Activated CD4-positive, alpha-beta memory T cell treated with anti-CD3 and anti-CD28 coated beads, Interleukin-2, amount 10 ng/mL, durations not matched to agents 7 days and 5 days (primary cell): ENCODE measurements around the gene MYL10. TPM values are rescaled to one million over a fixed set of nuclear protein-coding genes. Genes with fewer than 3 reads are reported as not detected.
"Not testable (repeated sequence)": the region's sequence is repeated elsewhere in the genome, so short reads cannot be mapped to it uniquely, and the experiment has no call there.

Source experiments
- CTCF ChIA-PET: fragments of 350-600 bp; sonication (Branson Sonifier 250); formaldehyde crosslinking; loops from one replicate; lab custom pipeline; 2021; ENCODE audit warnings: antibody characterized with exemption, inconsistent platforms; lab: Charles Lee
- POLR2A ChIA-PET: fragments of 350-600 bp; sonication (Branson Sonifier 250); formaldehyde crosslinking; loops from one replicate; lab custom pipeline; 2021; ENCODE audit warnings: antibody characterized with exemption; lab: Charles Lee
- DNase-seq: peaks from one replicate; pipeline ENCODE4 v3.0.0-alpha.2; 2020
- H3K27ac Mint-ChIP-seq: one replicate; pipeline ENCODE4 v1.8.0; 2021; ENCODE audit warnings: mild to moderate bottlenecking, mixed read lengths
- H3K27me3 Mint-ChIP-seq: one replicate; pipeline ENCODE4 v1.8.0; 2021; ENCODE audit warnings: mixed read lengths
- H3K36me3 Mint-ChIP-seq: one replicate; pipeline ENCODE4 v1.8.0; 2021; ENCODE audit warnings: low read depth, mixed read lengths
- H3K4me1 Mint-ChIP-seq: one replicate; pipeline ENCODE4 v1.8.0; 2021; ENCODE audit warnings: mixed read lengths
- H3K4me3 Mint-ChIP-seq: one replicate; pipeline ENCODE4 v1.8.0; 2021; ENCODE audit warnings: mild to moderate bottlenecking, mixed read lengths
- H3K9me3 Mint-ChIP-seq: one replicate; pipeline ENCODE4 v1.8.0; 2021; ENCODE audit warnings: mixed read lengths
- total RNA-seq, 2 experiments: library from RNA; stranded (reverse); gene quantifications; one replicate each; pipeline ENCODE4 v1.2.3, GENCODE V29; 2021

The MYL10 gene
- total RNA-seq, 2 experiments from 2014 or later = not detected

DNA sequence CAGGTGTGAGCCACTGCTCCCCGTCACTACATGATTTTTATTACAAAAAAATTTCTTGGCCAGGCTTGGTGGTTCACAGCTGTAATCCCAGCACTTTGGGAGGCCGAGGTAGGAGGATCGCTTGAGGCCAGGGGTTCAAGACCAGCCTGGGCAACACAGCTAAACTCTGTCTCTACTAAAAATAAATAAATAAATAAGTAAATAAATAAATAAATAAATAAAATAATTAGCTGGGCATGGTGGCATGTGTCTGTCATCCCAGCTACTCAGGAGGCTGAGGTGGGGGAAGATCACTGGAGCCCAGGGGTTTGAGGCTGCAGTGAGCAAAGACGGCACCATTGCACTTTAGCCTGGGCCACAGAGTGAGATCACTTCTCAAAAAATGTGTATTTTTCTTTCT is 10.0 kb upstream of the MYL10 start:
- not testable (repeated sequence) for H3K27ac Mint-ChIP-seq, H3K9me3 Mint-ChIP-seq, H3K36me3 Mint-ChIP-seq, DNase-seq, H3K4me1 Mint-ChIP-seq, H3K27me3 Mint-ChIP-seq, H3K4me3 Mint-ChIP-seq
- POLR2A ChIA-PET = interaction anchor here (0.7 kb wide), 1 partner anchor 178 kb away, joined by 3 read pairs; the partner anchor contains the start of gene CUX1
- CTCF ChIA-PET = interaction anchor here (0.6 kb wide), 1 partner anchor 176 kb away, joined by 3 read pairs; no protein-coding TSS in a partner anchor

DNA sequence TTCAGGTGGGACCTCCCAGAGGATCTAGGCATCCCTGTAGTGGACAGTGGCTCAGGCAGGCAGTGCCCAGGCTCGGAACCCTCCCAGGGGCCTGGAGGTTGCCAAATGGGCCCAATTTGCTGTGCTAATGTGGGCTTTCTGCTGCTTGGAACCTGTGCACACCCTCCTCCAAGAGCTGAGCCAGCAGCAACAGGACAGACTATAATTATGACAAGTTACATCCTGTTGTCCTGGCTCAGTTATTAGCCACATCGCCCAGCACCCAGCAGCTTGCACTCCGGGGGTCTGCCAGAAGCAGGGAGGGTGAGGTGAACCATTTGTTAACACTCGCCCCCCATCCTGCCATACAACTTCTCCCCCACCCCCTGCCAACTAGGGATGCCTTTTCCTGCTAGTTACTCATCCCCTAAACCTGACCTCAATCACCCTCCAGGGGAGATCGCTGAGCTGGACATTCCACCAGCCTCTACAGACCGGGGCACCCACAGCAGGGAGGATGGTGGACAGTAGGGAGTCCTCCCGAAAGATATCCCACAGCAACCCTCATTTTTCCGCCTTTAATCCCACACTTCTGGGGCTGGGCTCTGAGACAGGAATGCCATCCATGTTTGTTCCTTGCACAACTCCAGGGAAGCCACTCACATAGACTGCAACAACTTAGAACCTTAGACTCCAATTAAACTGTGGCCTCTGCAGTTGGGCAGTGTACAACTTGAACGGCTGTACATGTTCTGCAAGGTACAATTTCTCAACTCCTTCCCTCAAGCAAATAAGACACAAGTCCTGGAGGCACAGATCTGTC is 7.9 kb upstream of the MYL10 start:
- Mint-ChIP-seq H3K9me3 (no peaks in the 10 kb centered on the region), H3K4me3 (no peak overlapping the region), H3K27ac (no peak overlapping the region), H3K36me3 (no peaks in the 10 kb centered on the region), H3K4me1 (no peaks in the 10 kb centered on the region), H3K27me3 (no peaks in the 10 kb centered on the region)
- ChIA-PET POLR2A (no interaction called here), CTCF (no interaction called here)
- no peak for DNase-seq

DNA sequence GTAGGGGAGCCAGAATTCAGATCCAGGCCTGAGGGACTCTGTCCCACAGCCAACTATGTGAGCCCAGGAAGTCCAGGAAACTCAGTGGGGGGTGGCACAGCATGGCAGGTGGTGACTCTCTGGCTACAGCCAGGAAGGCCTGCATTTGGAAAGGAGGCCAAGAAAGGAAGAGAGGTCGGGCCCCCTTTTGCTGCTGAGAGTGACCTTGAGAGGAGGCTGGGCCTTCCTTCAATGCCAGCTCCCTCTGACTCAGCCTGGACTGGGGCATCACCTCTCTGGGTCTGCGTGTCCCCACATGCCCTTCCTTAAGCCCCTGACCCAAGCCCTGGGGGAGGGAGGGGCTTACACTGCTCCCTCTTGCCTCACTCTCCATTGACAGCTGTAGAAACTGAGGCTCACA is 6.4 kb upstream of the MYL10 start:
- no peaks in the 10 kb centered on the region for H3K9me3 Mint-ChIP-seq
- H3K4me1 Mint-ChIP-seq = no peaks in the 10 kb centered on the region
- POLR2A ChIA-PET = no interaction called here
- no peak overlapping the region for H3K27ac Mint-ChIP-seq
- no peak for DNase-seq
- H3K27me3 Mint-ChIP-seq = no peaks in the 10 kb centered on the region
- no peak overlapping the region for H3K4me3 Mint-ChIP-seq
- CTCF ChIA-PET = no interaction called here
- H3K36me3 Mint-ChIP-seq = no peaks in the 10 kb centered on the region

DNA sequence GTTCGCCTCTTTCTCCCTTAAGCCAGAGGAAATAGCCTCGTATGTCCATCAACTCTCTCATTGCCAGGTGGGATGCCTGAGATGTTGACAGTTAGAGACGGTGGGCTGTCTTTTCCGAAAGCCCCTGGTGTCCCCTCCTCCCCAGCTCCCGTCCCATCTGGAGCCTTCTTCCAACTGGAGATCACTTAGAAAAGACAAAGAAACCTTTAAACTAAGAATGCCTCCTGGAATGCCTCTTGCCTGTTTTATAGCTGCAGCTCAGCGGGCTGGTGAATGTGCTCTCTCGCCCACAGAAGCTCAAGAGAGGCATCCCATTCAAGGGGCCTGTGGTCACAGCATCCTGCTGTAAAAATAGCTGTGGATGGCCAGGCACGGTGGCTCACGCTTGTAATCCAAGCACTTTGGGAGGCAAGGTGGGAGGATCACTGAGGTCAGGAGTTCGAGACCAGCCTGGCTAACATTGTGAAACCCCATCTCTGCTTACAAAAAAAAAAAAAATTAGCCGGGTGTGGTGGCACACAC is 5.2 kb upstream of the MYL10 start:
- no peaks in the 10 kb centered on the region for H3K36me3 Mint-ChIP-seq
- DNase-seq = no peak
- no peaks in the 10 kb centered on the region for H3K9me3 Mint-ChIP-seq
- H3K4me1 Mint-ChIP-seq = no peaks in the 10 kb centered on the region
- no peak overlapping the region for H3K4me3 Mint-ChIP-seq
- no peak overlapping the region for H3K27ac Mint-ChIP-seq
- H3K27me3 Mint-ChIP-seq = no peaks in the 10 kb centered on the region
- POLR2A ChIA-PET = no interaction called here
- CTCF ChIA-PET = no interaction called here

DNA sequence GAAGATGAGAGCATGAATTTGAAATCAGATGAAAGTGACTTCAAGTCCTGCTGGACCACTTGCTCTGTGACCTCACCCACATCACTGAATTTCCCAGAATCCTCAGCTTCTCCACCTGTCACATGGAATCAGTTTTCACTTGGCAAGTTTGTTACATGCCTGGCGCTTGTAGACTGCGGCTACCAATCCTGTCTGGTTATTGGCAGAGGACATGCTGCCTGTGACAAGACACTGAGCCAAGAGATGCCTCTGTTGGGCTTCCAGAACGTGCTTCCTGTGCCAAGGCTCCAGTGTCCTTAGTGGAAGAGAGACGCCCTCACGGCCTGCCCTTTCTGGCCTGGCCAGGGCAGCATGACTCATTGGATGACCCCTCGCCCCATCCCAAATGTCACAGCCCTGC is 4.4 kb upstream of the MYL10 start:
- CTCF ChIA-PET = no interaction called here
- no peaks in the 10 kb centered on the region for H3K9me3 Mint-ChIP-seq

DNA sequence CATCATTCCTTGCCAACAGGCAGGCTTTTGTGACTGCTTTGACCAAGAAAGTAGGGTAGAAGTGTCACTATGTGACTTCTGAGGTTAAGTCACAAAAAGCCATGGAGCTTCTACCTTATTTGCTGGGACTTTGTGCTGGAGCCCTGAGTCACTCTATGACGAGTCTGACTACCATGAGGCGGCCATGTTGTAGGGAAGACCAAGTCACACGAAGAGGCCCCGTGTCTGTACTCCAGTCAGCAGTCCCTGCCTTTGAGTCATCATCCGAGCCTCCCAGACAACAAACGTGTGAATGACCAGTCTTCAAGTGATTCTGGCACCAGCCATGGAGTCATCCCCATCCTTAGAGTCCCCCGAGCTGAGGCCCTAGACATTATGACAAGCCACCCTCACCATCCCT is 3.5 kb upstream of the MYL10 start:
- Mint-ChIP-seq H3K9me3 (no peaks in the 10 kb centered on the region), H3K36me3 (no peaks in the 10 kb centered on the region), H3K4me3 (no peak overlapping the region), H3K4me1 (no peaks in the 10 kb centered on the region), H3K27ac (no peak overlapping the region), H3K27me3 (no peaks in the 10 kb centered on the region)
- no peak for DNase-seq
- POLR2A ChIA-PET = no interaction called here
- CTCF ChIA-PET = no interaction called here

More for the DNA sequence above, 4.4 kb upstream of the MYL10 start:
- POLR2A ChIA-PET = no interaction called here
- Mint-ChIP-seq H3K36me3 (no peaks in the 10 kb centered on the region), H3K4me3 (no peak overlapping the region), H3K27ac (no peak overlapping the region), H3K4me1 (no peaks in the 10 kb centered on the region), H3K27me3 (no peaks in the 10 kb centered on the region)
- DNase-seq = no peak

DNA sequence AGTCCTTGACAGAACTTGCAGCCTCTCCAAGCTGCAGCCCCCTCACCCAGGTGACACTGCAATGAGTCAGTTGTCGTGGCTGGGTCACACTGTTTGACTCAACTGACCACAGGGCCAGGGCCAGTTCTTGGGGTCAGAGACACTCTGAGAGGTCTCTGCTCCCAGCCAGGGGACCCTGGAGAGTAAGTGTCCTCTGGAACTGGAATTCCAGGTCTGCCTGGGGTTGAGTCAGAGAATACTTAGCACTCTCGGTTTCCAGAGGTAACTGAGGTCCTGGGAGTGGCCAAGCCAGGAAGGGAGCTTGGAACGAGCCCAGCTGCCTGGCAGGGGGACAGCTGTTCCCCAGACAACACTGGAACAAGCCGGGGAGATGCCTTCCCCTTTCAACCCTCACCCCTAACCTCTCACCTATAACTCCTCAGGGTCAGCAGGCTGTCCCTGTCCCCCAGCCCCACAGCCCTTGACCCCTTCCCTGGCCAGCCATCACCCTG is 2.2 kb upstream of the MYL10 start:
- Mint-ChIP-seq H3K36me3 (no peaks in the 10 kb centered on the region), H3K4me3 (no peak overlapping the region), H3K4me1 (no peaks in the 10 kb centered on the region), H3K27me3 (no peaks in the 10 kb centered on the region), H3K9me3 (no peaks in the 10 kb centered on the region), H3K27ac (no peak overlapping the region)
- DNase-seq = no peak
- ChIA-PET POLR2A (no interaction called here), CTCF (no interaction called here)

DNA sequence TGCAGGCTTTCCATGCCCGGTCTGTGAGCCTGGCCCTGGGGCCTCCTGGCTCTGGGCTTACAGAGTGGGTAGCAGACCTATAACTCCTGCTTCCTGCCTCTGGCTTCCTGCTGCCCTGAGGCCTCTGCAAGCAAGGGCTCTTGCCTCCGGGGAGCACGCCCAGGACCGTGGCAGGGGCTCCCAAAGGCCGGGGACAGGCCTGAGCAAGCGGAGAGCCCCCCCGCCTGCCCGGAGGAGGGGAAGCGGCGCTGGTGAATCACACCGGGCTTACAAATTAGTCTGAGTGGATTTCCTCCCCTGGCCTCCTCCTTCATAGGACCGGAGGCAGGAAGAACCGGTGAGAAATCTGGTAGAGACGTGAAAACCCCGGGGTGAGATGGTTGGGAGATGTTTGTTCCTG is 1.5 kb upstream of the MYL10 start:
- ChIA-PET CTCF (no interaction called here), POLR2A (no interaction called here)
- Mint-ChIP-seq H3K9me3 (no peaks in the 10 kb centered on the region), H3K36me3 (no peaks in the 10 kb centered on the region), H3K4me1 (no peaks in the 10 kb centered on the region), H3K4me3 (no peak overlapping the region), H3K27me3 (peaks cover 2% of the 10 kb centered on the region), H3K27ac (no peak overlapping the region)
- no peak for DNase-seq

DNA sequence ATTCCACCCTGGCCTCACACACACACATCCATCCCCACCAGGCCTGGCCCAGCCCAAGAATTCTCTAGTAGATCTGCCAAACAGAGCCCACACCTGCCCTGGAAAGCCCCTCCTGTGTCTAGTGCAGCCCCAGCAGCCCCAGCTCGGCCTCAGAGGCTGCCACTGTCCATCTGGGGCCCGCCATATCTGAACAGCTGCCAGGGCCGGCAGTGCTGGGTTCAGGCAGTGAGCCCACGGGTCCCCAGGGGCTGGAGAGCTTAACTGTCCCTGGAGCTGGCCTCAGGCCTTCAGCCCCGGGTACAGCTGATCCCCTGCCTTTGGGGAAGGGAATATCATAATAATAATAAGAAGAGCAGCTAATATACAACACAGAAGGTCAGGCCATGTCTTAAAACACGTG is 574 bp downstream of the MYL10 start:
- CTCF ChIA-PET = no interaction called here
- Mint-ChIP-seq H3K36me3 (no peaks in the 10 kb centered on the region), H3K9me3 (no peaks in the 10 kb centered on the region), H3K27ac (no peak overlapping the region), H3K4me1 (no peaks in the 10 kb centered on the region), H3K27me3 (peaks cover 10% of the 10 kb centered on the region), H3K4me3 (no peak overlapping the region)
- POLR2A ChIA-PET = no interaction called here
- no peak for DNase-seq

DNA sequence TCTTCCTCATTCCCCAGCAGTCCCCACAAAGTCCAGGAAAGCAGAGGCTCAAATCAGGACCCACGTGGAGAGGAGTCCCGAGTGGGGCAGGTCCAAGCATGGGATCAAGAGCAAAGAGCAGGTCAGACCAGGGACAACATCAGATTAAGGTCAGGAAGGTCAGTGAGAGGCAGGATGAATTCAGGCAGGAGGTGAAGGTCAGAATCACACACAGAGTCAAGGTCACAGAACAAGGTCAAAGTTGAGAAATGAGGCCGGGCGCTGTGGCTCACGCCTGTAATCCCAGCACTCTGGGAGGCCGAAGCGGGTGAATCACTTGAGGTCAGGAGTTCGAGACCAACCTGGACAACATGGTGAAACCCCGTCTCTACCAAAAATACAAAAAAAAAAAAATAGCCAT is 2.3 kb downstream of the MYL10 start:
- no peak overlapping the region for H3K4me3 Mint-ChIP-seq
- ChIA-PET CTCF (no interaction called here), POLR2A (no interaction called here)

DNA sequence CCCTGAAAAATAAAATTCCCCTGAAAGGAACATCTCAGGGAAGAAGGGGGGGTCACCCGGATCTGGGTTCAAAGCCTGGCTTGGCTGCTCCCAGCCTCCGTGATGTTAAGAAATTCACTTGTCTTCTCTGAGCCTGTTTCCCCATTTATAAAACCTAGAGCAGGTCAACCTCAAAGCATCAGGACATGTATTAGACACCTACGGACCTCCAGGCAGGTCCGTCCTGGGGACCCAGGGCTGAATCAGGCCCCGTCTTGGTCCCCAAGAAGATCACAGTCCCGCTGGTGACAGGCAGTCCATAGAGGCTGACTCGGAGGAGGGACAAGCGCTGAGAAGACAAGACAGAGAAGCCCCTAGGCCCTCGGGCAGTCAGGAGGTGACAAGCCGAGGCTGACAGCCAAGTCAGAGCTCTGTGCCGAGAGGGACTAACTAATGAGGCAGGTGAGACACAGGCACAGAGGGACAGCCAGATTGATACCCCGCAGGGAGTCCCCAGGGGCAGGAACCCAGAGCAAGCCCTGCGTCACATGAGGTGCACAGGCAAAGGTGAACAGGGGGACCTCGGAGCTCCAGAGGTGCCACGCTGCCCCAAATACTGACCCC is 2.9 kb downstream of the MYL10 start:
- Mint-ChIP-seq H3K9me3 (no peaks in the 10 kb centered on the region), H3K27ac (no peak overlapping the region), H3K4me3 (no peak overlapping the region), H3K27me3 (peaks cover 10% of the 10 kb centered on the region), H3K4me1 (no peaks in the 10 kb centered on the region), H3K36me3 (no peaks in the 10 kb centered on the region)
- ChIA-PET POLR2A (no interaction called here), CTCF (no interaction called here)
- no peak for DNase-seq

More for the DNA sequence above, 2.3 kb downstream of the MYL10 start:
- Mint-ChIP-seq H3K4me1 (no peaks in the 10 kb centered on the region), H3K36me3 (no peaks in the 10 kb centered on the region), H3K27ac (no peak overlapping the region), H3K27me3 (peaks cover 10% of the 10 kb centered on the region), H3K9me3 (no peaks in the 10 kb centered on the region)
- no peak for DNase-seq

DNA sequence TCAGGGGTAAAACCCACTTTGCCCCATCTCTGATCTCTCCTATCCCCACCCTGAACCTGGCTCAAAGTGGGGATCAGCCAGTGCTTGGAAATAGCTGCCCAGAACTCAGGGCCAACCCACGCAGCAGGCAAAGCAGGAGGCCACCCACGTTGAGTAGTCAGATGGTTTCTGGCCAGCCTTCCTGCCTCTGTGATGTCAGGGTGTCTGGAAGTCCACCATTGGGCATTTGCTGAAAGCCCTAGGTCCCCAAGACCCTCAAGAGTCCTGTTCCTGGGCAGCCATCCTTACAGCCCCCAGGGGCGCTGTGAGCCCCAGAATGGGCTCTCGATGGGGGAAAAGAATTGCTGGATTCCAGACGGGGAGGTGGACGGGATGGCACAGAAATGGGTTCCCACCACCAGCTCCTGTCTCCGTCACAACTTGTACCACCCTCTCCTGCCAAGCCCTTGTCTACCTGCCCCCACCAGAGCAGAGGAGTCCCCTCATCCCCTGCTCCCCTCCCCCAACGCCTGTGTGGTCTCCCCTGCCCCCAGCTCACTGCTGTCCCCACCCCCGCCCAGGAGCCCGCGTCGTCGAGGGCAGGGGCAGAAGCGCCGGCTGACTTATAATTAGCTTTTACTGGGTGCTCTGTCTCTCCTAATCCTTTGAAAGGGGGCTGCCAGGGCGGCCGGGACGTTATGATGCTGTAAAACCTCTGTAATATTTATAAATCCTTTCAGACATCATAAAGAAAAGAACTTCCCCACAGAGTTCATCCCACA is 3.9 kb downstream of the MYL10 start:
- H3K27me3 Mint-ChIP-seq = peaks cover 10% of the 10 kb centered on the region
- H3K9me3 Mint-ChIP-seq = no peaks in the 10 kb centered on the region
- H3K4me3 Mint-ChIP-seq = no peak overlapping the region
- POLR2A ChIA-PET = no interaction called here
- no peak for DNase-seq
- H3K36me3 Mint-ChIP-seq = no peaks in the 10 kb centered on the region
- H3K27ac Mint-ChIP-seq = no peak overlapping the region
- CTCF ChIA-PET = no interaction called here
- H3K4me1 Mint-ChIP-seq = no peaks in the 10 kb centered on the region
